H9 (cell line): ENCODE results near the gene ELAC2. TPM values are rescaled to one million over a fixed set of nuclear protein-coding genes. Genes with fewer than 3 reads are reported as not detected.

Experiments used
- DNase-seq: peaks from one replicate; pipeline ENCODE4 v3.0.0-alpha.2; 2017
- H2AFZ ChIP-seq: one replicate; pipeline ENCODE4 v1.6.1; 2013; ENCODE audit warnings: mild to moderate bottlenecking, low read length, control low read depth, moderate library complexity
- H2AK5ac ChIP-seq: 2 replicates; pipeline ENCODE4 v1.6.1; 2013; ENCODE audit warnings: low read length, control low read depth, mixed read lengths; ENCODE audit not compliant: insufficient read length
- H2BK120ac ChIP-seq: one replicate; pipeline ENCODE4 v1.6.1; 2013; ENCODE audit warnings: low read depth, mild to moderate bottlenecking, low read length, control low read depth, inconsistent platforms; ENCODE audit not compliant: poor library complexity, severe bottlenecking
- H2BK12ac ChIP-seq: 2 replicates; pipeline ENCODE4 v1.6.1; 2013; ENCODE audit warnings: low read length, control low read depth, mixed read lengths, low read depth; ENCODE audit not compliant: insufficient read length
- H2BK15ac ChIP-seq: 2 replicates; pipeline ENCODE4 v1.6.1; 2013; ENCODE audit warnings: low read depth, low read length, control low read depth
- H2BK20ac ChIP-seq: one replicate; pipeline ENCODE4 v1.6.1; 2013; ENCODE audit warnings: low read depth, mild to moderate bottlenecking, low read length, control low read depth, inconsistent platforms; ENCODE audit not compliant: poor library complexity, severe bottlenecking
- H2BK5ac ChIP-seq: 2 replicates; pipeline ENCODE4 v1.6.1; 2013; ENCODE audit warnings: low read length, control low read depth, mixed read lengths; ENCODE audit not compliant: insufficient read length
- H3K14ac ChIP-seq: 2 replicates; pipeline ENCODE4 v1.6.1; 2013; ENCODE audit warnings: low read length, control low read depth; ENCODE audit not compliant: insufficient read depth
- H3K18ac ChIP-seq: 2 replicates; pipeline ENCODE4 v1.6.1; 2013; ENCODE audit warnings: low read depth, mild to moderate bottlenecking, mixed read lengths, low read length, control low read depth; ENCODE audit not compliant: insufficient read length
- H3K23ac ChIP-seq: 2 replicates; pipeline ENCODE4 v1.6.1; 2013; ENCODE audit warnings: low read length, control low read depth, mixed read lengths, low read depth; ENCODE audit not compliant: insufficient read length
- H3K23me2 ChIP-seq: 2 replicates; pipeline ENCODE4 v1.6.1; 2013; ENCODE audit warnings: low read depth, mild to moderate bottlenecking, mixed read lengths, low read length, control low read depth; ENCODE audit not compliant: insufficient read length, poor library complexity, severe bottlenecking
- H3K27ac ChIP-seq: 2 replicates; pipeline ENCODE4 v1.5.1; 2013; ENCODE audit warnings: low read length, control low read depth, mixed read lengths, low read depth; ENCODE audit not compliant: insufficient read length
- H3K27me3 ChIP-seq: 2 replicates; pipeline ENCODE4 v1.6.1; 2013; ENCODE audit warnings: low read length, control low read depth, inconsistent platforms; ENCODE audit not compliant: insufficient read depth
- H3K4ac ChIP-seq: 2 replicates; pipeline ENCODE4 v1.6.1; 2013; ENCODE audit warnings: low read depth, mild to moderate bottlenecking, control low read depth, inconsistent platforms, low read length, moderate library complexity
- H3K4me1 ChIP-seq: 2 replicates; pipeline ENCODE4 v1.6.1; 2013; ENCODE audit warnings: low read length, control low read depth, inconsistent platforms; ENCODE audit not compliant: insufficient read depth
- H3K4me2 ChIP-seq: 2 replicates; pipeline ENCODE4 v1.6.1; 2013; ENCODE audit warnings: low read length, control low read depth, mixed read lengths; ENCODE audit not compliant: insufficient read length, insufficient read depth
- H3K56ac ChIP-seq: 2 replicates; pipeline ENCODE4 v1.6.1; 2013; ENCODE audit warnings: low read depth, mild to moderate bottlenecking, mixed read lengths, low read length, control low read depth; ENCODE audit not compliant: insufficient read length
- H3K79me1 ChIP-seq: 2 replicates; pipeline ENCODE4 v1.6.1; 2013; ENCODE audit warnings: low read depth, mild to moderate bottlenecking, moderate library complexity, low read length, control low read depth, inconsistent platforms; ENCODE audit not compliant: insufficient read depth, poor library complexity, severe bottlenecking
- H3K79me2 ChIP-seq: 2 replicates; pipeline ENCODE4 v1.6.1; 2013; ENCODE audit warnings: low read length, control low read depth, inconsistent platforms; ENCODE audit not compliant: insufficient read depth
- H3K9ac ChIP-seq: 2 replicates; pipeline ENCODE4 v1.6.1; 2013; ENCODE audit warnings: low read length, control low read depth, mixed read lengths; ENCODE audit not compliant: insufficient read length; ENCODE audit errors: extremely low read depth
- H3K9me3 ChIP-seq: one replicate; pipeline ENCODE4 v1.6.1; 2013; ENCODE audit warnings: low read depth, low read length, inconsistent platforms; ENCODE audit not compliant: control insufficient read depth
- H3T11ph ChIP-seq: one replicate; pipeline ENCODE4 v1.6.1; 2013; ENCODE audit warnings: mild to moderate bottlenecking, low read length, control low read depth, inconsistent platforms
- H4K20me1 ChIP-seq: one replicate; pipeline ENCODE4 v1.6.1; 2013; ENCODE audit not compliant: control insufficient read depth, insufficient read length, insufficient read depth
- H4K5ac ChIP-seq: 2 replicates; pipeline ENCODE4 v1.6.1; 2013; ENCODE audit warnings: low read depth, mild to moderate bottlenecking, mixed read lengths, low read length, control low read depth; ENCODE audit not compliant: insufficient read length
- H4K8ac ChIP-seq: replicated peaks from 2 replicates; pipeline ENCODE4 v1.6.1; 2013; ENCODE audit warnings: low read length, control low read depth, mixed read lengths, low read depth; ENCODE audit not compliant: insufficient read length
- H4K91ac ChIP-seq: 2 replicates; pipeline ENCODE4 v1.6.1; 2013; ENCODE audit warnings: low read depth, mild to moderate bottlenecking, moderate library complexity, mixed read lengths, low read length, control low read depth; ENCODE audit not compliant: insufficient read length
- H3K27ac Mint-ChIP-seq, 3 experiments: 2 replicates in 2 of 3; 3 replicates in 1 of 3; pipeline ENCODE4 v1.8.0; 2020 to 2021; ENCODE audit warnings: mixed read lengths in 3 of 3, mild to moderate bottlenecking in 1 of 3, moderate library complexity in 1 of 3
- H3K27me3 Mint-ChIP-seq: 2 replicates; pipeline ENCODE4 v1.8.0; 2021; ENCODE audit warnings: low read depth, mild to moderate bottlenecking, moderate library complexity, mixed read lengths
- H3K36me3 Mint-ChIP-seq, 3 experiments: 2 replicates in 2 of 3; 3 replicates in 1 of 3; pipeline ENCODE4 v1.8.0; 2020 to 2021; ENCODE audit warnings: low read depth in 3 of 3, mixed read lengths in 3 of 3; ENCODE audit not compliant: insufficient read depth in 1 of 3
- H3K4me1 Mint-ChIP-seq, 2 experiments: 2 replicates each; pipeline ENCODE4 v1.8.0; 2020; ENCODE audit warnings: mixed read lengths in 2 of 2
- H3K4me3 Mint-ChIP-seq, 2 experiments: 2 replicates in 1 of 2; 3 replicates in 1 of 2; pipeline ENCODE4 v1.8.0; 2020 to 2021; ENCODE audit warnings: mild to moderate bottlenecking in 2 of 2, mixed read lengths in 2 of 2, moderate library complexity in 1 of 2
- H3K9me3 Mint-ChIP-seq, 2 experiments: 2 replicates in 1 of 2; 3 replicates in 1 of 2; pipeline ENCODE4 v1.8.0; 2020; ENCODE audit warnings: mild to moderate bottlenecking in 2 of 2, mixed read lengths in 2 of 2, moderate library complexity in 1 of 2
- CTCF ChIP-seq: fragments of 200-600 bp; sonication (generic); conservative IDR thresholded peaks from 3 replicates; pipeline ENCODE4 v1.8.0; 2021; ENCODE audit warnings: antibody characterized with exemption, mild to moderate bottlenecking
- WGBS: extraction: QIAGEN DNeasy Blood & Tissue Kit; methylation state at CpG from one replicate; pipeline ENCODE4 v1.1.7; 2013; ENCODE audit warnings: missing lambda C conversion rate, low lambda C conversion rate, mixed read lengths; ENCODE audit not compliant: insufficient read length; ENCODE audit errors: extremely low coverage; 5-methylcytosine and 5-hydroxymethylcytosine counted together
- total RNA-seq: library from RNA; stranded (reverse); gene quantifications from 2 replicates; pipeline ENCODE4 v1.2.1, GENCODE V29; 2021

ELAC2 gene
- total RNA-seq, 1 experiment from 2014 or later, result 90.7 TPM

- peaks cover 56 to 72% (median 72%) of the 10 kb centered on the region in 3 experiments for H3K36me3 Mint-ChIP-seq
- Histone ChIP-seq H2BK15ac (no peak overlapping the region), H3K14ac (no peak overlapping the region), H3K18ac (no peak overlapping the region), H2BK12ac (no peak overlapping the region), H3K79me2 (peaks cover 2% of the 10 kb centered on the region; the same call in 1 of the 2 replicates), H2BK20ac (no peak overlapping the region), H3K79me1 (no peaks in the 10 kb centered on the region), H3T11ph (no peak overlapping the region), H3K23ac (no peak overlapping the region), H2BK120ac (no peak overlapping the region), H3K9ac (no peak overlapping the region), H2BK5ac (no peak overlapping the region), H3K27me3 (no peaks in the 10 kb centered on the region), H3K56ac (no peak overlapping the region), H2AFZ (no peak overlapping the region), H3K27ac (no peak overlapping the region), H3K4ac (no peak overlapping the region), H4K8ac (no peak overlapping the region), H4K91ac (no peak overlapping the region), H3K4me1 (no peaks in the 10 kb centered on the region), H2AK5ac (no peak overlapping the region), H3K4me2 (no peak overlapping the region), H3K9me3 (no peaks in the 10 kb centered on the region), H3K23me2 (peaks cover 4% of the 10 kb centered on the region), H4K5ac (no peak overlapping the region), H4K20me1 (no peaks in the 10 kb centered on the region)
- WGBS, result no CpG with 5 or more reads among the region's 7 CpGs
- H3K27ac Mint-ChIP-seq, result peak overlapping the region in 1 of 3 experiments; percentile 36; a peak in 1 of 7 replicates
- no peak for DNase-seq
- H3K27me3 Mint-ChIP-seq, result no peaks in the 10 kb centered on the region
- no peak overlapping the region for H3K4me3 Mint-ChIP-seq
- TF ChIP-seq CTCF, result no peak
- no peaks in the 10 kb centered on the region for H3K9me3 Mint-ChIP-seq
- peaks cover 7 to 9% of the 10 kb centered on the region in 2 experiments for H3K4me1 Mint-ChIP-seq
Observed at GRCh38 chr17:13014801-13015200, 3.0 kb downstream of the ELAC2 start.
